ENCODE data around the gene UBIAD1. TPM values are rescaled to one million over a fixed set of nuclear protein-coding genes. Genes with fewer than 3 reads are reported as not detected.
"Not testable (repeated sequence)": the region's sequence is repeated elsewhere in the genome, so short reads cannot be mapped to it uniquely, and the experiment has no call there.

Gene UBIAD1
- total RNA-seq, 1 donor from 2014 or later, result 9.6 TPM

- intact Hi-C loops (cut with micrococcal nuclease), result no loop called here
- no peaks in the 10 kb centered on the region for H3K27me3 ChIP-seq (ENCODE audit: low read depth)
Observed at GRCh38 chr1:11253226-11253625, 19.8 kb upstream of the UBIAD1 start.

GRCh38 chr1:11256299-11256698 is 16.7 kb upstream of the UBIAD1 start:
- no peaks in the 10 kb centered on the region for H3K27me3 ChIP-seq (ENCODE audit: low read depth)
- intact Hi-C loops (cut with micrococcal nuclease), result no loop called here
- H3K9me3 ChIP-seq (replicated peaks), result no peaks in the 10 kb centered on the region
- TF ChIP-seq CTCF (IDR thresholded peaks at IDR 0.05; ENCODE audit: borderline replicate concordance), result no peak
- H3K27ac ChIP-seq (replicated peaks), result no peak overlapping the region
- peaks cover 14% of the 10 kb centered on the region for H3K4me1 ChIP-seq
- no peak overlapping the region for H3K4me3 ChIP-seq
- DNase-seq, result no peak
- peaks cover 84% of the 10 kb centered on the region for H3K36me3 ChIP-seq

More at GRCh38 chr1:11253226-11253625, 19.8 kb upstream of the UBIAD1 start:
- TF ChIP-seq CTCF (IDR thresholded peaks at IDR 0.05; ENCODE audit: borderline replicate concordance), result no peak
- no peaks in the 10 kb centered on the region for H3K4me1 ChIP-seq
- H3K4me3 ChIP-seq, result no peak overlapping the region
- DNase-seq, result no peak
- peaks cover 88% of the 10 kb centered on the region for H3K36me3 ChIP-seq
- no peaks in the 10 kb centered on the region for H3K9me3 ChIP-seq (replicated peaks)
- no peak overlapping the region for H3K27ac ChIP-seq (replicated peaks)

- Histone ChIP-seq H3K4me1 (peaks cover 28% of the 10 kb centered on the region), H3K36me3 (peaks cover 22% of the 10 kb centered on the region), H3K27ac (replicated peaks) (peak within 1 kb of the TSS; percentile 87), H3K4me3 (peak within 1 kb of the TSS; percentile 99), H3K27me3 (ENCODE audit: low read depth) (no peaks in the 10 kb centered on the region), H3K9me3 (replicated peaks) (no peaks in the 10 kb centered on the region)
- DNase-seq, result peak; percentile 98
- TF ChIP-seq CTCF (IDR thresholded peaks at IDR 0.05; ENCODE audit: borderline replicate concordance), result peak; percentile 28
- intact Hi-C loops (cut with micrococcal nuclease), result no loop called here
Observed at GRCh38 chr1:11262171-11263049, 10.6 kb upstream of the UBIAD1 start, which contains the start of gene MTOR. MTOR (minus strand) TSS chr1:11262551; CDS start chr1:11259409, 3,142 bp downstream.

- intact Hi-C loops (cut with micrococcal nuclease), result no loop called here
- no peaks in the 10 kb centered on the region for H3K9me3 ChIP-seq (replicated peaks)
Observed at GRCh38 chr1:11266268-11267074, 6.5 kb upstream of the UBIAD1 start.

GRCh38 chr1:11267350-11268337 is 5.4 kb upstream of the UBIAD1 start:
- H3K9me3 ChIP-seq (replicated peaks); DNase-seq; H3K4me1 ChIP-seq; H3K4me3 ChIP-seq; H3K36me3 ChIP-seq; intact Hi-C loops (cut with micrococcal nuclease); H3K27me3 ChIP-seq (ENCODE audit: low read depth); H3K27ac ChIP-seq (replicated peaks): not testable (repeated sequence)

More at GRCh38 chr1:11266268-11267074, 6.5 kb upstream of the UBIAD1 start:
- Histone ChIP-seq H3K27me3 (ENCODE audit: low read depth) (no peaks in the 10 kb centered on the region), H3K4me3 (no peak overlapping the region), H3K36me3 (no peaks in the 10 kb centered on the region), H3K27ac (replicated peaks) (no peak overlapping the region), H3K4me1 (peaks cover 13% of the 10 kb centered on the region)
- no peak for DNase-seq
- no peak for TF ChIP-seq CTCF (IDR thresholded peaks at IDR 0.05; ENCODE audit: borderline replicate concordance)

Measured in left ventricle myocardium inferior (tissue), 1 donor.